NCI-H1105 (cell line): ENCODE measurements around the gene PDIA6.
A peak's percentile ranks its signal among the peaks of the same experiment; 100 is the strongest.

Experiments used
- DNase-seq: peaks from one replicate; lab custom pipeline; 2025; lab: John Stamatoyannopoulos, UW

The PDIA6 gene, protein sequence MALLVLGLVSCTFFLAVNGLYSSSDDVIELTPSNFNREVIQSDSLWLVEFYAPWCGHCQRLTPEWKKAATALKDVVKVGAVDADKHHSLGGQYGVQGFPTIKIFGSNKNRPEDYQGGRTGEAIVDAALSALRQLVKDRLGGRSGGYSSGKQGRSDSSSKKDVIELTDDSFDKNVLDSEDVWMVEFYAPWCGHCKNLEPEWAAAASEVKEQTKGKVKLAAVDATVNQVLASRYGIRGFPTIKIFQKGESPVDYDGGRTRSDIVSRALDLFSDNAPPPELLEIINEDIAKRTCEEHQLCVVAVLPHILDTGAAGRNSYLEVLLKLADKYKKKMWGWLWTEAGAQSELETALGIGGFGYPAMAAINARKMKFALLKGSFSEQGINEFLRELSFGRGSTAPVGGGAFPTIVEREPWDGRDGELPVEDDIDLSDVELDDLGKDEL

DNA sequence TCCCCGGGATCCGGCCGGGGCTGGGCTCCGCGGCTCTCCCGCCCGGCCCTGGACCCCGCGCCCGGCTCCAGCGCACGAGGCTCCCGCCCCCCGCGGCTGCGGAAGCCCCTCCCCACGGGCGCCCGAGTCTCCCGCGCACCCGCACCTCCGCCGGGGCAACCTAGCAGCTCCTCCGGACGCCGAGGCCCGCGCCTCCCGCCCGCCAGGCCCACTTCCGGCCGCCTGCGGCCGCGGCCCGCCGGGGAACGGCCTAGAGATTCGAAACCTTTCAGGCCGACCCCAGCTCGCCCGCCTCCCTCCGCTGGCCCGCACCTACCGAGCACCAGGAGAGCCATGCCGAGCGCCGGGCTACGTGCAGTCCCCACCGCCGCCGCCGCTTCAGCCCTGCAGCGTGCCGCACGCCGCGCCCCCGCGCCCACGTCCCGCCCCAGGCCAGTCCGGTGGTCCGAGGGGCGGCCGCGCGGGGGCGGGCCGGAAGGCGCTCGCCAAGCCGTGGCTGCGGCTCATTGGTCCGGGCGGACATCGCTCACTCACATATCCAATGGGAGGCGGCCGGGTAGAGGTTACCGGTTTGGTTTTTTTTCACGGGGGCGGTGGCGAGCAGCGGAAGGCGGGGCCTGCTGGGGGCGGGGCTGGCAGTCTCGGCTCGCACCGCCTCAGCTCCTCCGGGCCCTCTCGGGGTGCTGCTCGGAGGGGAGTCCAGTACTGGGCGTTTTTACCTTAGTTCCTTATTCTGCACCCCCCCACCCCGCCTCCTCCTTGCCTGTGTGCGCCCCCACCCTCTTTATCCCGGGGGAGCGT lies at the start of gene PDIA6:
Gene PDIA6, minus strand, starts transcription at position 424 of the 801 bp plus-strand sequence. Its CDS starts 89 bp downstream, at position 335.
- peak; percentile 93 for DNase-seq

DNA sequence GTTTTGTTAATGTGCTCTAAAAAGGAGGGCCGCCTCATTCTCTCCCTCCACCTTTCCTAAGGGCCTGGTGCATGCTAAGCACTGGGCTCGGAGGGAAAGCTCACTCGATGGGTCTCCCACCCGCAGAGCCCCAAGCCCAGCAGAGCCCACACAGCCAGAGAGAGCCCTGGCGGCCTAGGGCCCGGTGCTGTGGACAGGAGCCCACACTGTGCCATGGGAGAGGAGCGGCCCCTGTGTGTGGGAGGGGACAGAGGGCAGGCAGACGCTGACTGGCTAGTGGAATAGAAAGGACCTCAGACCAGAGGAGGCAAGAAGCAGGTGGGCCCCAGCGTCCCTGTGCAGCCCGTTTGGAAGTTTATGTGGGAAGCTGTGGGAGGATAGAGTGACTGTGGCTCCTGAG lies 49.7 kb upstream of the PDIA6 start:
- DNase-seq, result no peak

DNA sequence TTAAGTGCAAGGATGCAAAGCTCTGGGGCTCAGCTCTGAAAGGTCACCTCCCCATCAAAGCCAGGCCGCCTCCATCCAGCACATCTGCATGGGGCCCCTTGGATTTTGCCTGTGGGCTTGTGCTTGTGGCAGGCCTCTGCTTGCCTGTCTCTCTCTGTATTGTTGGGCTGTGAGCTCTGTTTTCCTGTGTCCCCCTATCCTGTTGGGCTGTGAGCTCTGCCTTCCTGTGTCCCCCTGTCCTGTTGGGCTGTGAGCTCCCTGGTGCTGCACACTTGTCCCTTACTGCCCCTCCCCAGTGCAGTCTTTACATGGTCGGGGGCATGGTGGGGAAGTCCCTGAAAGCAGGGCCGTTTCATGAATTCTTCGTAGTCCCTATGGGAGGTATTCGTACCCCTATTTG lies 49.2 kb upstream of the PDIA6 start:
- no peak for DNase-seq

DNA sequence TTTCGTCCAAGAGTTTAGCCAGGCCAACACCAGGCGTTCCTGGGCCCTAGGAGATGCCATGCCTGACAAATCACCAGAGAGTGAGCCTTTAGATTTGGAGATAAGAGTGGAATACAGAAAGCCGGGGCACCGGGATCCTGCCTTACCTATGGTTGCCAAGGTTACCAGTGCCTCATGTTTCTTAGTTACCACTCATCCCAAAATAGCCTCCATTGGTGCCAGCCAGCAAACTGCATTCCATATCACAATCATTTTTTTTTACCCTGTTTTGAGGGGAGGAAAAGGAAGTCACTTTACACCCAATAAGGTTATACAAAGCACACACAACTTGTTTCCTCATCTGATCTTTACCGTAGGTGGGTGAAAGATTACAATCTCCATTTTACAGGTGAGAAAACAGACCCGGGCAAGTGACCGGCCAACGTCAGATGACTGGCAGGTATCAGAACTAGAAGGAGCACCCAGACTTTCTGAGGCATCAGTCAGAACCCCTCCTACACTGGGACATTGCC lies 48.3 kb upstream of the PDIA6 start:
- no peak for DNase-seq

DNA sequence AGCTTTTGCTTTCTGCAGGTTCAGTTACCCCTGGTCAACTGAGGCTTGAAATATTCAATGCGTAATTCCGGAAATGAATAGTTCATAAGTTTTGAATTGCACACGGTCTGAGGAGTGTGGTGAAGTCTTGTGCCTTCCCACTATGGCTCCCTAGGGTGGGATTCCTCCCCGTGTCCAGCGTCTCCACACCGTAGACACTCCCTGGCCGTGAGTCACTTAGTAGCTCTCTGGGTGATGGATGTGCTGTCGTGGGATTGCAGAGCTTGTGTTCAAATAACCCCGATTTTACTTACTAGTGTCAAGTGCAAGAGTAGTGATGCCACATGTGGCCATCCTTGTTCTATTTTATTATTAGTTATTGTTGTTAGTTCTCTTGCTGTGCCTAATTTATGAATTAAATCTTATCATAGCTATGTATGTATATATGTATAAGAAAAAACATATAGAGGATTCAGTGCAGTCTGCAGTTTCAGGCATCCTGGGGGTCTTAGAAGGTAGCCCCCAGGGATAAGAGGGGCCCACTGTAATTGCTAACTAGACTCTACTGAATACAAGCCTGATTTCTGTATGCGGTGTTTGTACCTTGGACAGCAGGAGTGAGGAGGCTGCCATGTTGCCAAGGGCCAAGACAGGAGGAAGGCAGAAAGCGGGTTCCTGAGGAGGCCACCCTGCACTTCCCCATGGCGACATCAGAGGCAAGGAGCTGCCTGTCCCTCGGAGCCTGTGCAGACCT lies 47.7 kb upstream of the PDIA6 start:
- no peak for DNase-seq

DNA sequence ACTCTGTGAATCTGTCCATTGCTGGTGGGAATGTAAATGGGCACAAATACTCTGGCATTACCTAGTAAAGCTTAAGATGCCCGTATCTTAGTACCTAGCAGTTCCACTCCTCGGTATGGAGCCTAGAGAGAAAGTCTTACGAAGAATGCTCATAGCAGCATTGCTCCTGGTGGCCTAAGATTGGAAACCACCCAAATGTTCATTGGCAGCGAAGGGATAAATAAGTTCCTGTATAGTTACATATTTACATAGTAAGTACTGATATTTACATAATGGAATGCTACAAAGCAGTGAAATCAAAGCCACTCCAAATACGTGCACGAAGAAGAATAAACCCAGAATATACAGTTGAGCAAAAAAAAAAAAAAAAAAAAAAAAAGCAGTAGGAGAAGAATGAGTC lies 46.7 kb upstream of the PDIA6 start:
- no peak for DNase-seq

DNA sequence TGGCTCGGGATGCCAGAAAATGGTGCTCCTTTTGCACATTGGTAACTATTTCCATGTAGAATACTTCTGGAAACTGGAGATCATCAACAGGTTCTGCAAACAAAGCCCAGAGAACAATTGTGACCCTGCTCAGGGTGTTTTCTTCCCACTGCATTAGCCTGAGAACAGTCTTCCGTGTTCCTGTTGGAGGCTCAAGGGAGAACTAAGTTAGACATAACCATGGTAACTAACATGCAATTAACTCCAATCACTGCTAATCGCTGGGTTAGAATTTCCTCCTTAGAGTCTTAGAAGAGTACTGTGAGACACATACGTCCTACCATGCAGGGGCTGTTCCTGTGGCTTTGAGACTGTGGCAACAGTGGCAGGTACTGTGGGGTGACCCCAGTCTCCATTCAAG lies 36.0 kb upstream of the PDIA6 start:
- DNase-seq, result no peak

DNA sequence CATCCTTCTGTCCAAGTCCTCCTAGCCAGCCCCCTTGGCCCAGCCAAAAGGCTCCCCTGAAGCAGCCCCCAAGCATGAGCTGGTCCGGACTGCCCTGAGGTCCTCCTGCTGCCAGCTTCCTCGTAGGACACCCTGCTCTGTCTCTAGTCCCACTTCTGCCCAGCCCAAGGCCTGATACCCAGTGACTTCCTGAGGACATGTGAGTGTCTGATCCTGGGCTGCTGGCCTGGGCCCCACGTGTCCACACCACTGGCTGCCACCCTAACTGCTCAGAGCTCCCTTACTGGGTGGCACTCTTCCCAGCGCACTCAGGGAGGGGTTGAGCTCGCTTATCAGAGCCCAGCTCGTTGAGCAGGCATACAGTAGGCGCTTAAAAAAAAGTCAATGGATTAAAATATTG lies 34.4 kb upstream of the PDIA6 start:
- no peak for DNase-seq

DNA sequence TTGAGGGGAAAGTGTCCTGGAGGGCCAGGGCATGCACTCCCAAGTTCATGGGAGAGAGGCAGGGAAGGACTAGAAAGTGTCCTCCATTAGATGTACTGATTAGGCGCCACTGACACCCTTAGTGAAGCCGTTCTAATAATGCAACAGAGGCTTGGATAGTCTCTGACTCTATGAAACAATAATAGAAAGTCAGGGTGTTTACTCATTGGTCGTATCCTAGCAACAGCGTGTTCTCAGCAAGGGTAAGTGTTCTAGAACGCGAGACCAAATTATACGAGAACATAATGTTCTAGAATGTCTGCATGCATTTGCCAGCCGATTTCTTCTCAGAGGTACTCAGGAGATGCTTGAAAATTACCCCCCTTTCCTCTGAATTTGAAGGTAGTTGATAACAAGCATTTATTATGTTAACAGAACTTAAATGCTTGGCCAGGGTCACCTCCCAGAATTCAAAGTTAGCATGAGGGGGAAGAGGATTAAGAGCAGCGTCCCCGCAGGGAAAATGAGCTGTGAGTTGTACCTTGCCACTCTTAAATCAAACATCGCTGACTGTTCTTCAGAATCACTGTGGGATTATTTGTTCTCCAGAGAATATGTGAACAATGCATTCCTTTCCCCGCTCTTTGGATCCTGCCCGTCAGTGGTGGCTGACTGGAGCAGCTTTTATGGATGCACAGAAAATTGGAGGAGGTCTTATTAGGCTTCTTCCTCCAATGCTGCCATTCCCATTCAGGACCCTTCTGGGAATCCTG lies 33.7 kb upstream of the PDIA6 start:
- DNase-seq, result no peak

DNA sequence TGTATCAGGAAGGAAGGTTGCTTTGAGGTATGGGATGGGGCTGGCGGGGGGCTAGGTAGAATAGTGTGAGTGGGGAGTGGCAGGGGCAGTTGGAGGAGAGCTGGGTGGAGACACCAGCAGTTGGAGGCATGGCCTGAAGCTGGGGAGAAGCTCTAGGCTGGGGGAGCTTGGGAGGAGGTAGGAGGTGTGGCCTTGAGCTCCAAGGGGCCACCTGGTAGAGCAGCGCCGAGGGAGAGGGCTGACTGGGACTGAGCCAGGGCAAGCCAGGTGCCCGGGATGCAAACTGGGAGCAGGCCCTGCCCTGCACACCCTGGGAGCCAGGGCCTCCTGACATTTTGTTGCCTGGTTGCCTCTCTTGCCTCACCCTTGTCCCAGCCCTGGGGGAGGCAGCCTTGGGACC lies 33.1 kb upstream of the PDIA6 start:
- no peak for DNase-seq

DNA sequence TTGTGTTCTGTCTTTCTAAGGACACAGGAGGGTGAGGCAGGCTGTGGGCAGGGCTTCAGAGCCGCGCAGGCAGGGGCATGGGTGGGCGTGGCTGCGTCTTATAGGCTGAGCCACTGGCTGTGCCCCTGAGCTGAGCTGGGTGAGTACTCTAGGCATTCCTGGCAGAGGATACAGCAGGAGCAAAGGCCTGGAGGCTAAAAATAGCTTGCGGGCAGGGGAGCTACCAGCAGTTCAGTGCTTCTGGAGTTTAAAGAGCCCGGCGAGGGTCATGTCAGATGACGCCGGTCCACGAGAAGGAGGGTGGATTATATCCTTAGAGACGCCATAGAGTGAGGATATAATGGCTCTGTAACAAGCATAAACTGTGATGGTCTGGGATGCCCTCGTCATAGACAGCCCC lies 31.5 kb upstream of the PDIA6 start:
- no peak for DNase-seq

DNA sequence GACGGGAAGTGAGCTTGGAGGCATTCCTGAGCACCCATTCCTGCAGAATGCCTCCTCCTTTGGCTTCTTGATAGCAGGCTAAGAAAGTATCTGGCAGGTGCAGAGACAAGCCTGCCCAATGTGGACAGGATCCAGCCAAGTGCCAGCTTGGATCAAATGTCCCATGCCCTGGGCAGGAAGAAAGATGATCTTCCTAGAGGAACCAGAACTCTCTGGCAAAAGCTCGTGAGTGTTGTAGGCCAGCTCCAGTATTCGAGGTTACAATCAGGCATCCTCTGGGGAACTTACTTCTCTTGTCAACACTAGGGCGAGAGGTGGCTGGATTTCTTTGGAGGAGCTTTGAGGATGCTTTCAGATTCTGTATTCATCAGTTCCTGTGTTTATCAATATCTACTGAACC lies 29.9 kb upstream of the PDIA6 start:
- DNase-seq, result no peak

DNA sequence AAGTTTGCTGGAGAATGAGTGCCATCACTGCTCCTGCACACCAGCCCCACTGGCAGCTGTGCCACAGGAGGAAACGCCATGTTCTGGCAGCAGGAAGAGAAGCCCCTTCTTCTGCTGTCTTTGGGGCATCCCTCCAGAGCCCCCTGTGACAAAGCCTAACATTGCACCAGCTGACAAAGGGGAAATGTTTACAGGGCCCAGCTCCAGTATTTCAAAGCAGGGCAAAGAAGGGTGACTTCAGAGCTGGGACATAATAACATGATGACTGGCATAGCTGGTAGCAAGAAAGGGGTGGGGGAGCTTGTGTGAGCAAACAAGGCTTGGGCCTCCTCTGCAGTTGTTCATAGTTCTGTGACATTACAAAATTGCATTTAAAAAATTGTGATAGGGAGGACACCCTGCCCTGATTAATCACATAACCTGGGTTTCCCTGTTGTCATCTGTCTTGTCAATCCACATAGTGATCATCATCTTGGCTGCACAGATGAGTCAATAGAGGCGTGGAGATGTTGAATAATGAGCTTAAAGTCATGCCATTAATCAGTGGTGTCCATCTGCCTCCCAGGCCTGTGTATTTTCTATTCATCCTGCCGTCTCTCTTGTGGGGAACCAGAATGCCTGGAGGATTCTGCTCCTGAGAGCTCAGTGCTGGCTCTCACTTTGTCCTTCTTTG lies 29.1 kb upstream of the PDIA6 start:
- no peak for DNase-seq

DNA sequence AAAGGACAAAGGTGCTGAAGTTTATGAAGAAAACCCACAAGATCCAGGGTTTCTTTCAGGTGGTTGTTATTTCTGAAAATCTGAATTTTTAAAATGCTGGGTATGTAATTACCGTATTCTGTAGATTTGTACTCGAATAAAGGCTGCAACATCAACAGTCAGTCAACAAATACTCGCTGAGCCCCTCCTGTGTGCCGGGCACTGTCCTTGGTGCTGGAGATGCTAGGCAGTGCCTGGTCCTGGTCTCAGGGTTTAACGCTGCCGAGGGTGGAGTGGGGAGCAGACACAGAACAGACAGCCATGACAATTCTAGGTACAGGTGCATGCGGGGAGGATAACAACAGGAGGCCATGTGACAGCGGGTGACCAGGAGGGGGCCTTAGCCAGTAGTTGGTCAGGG lies 27.2 kb upstream of the PDIA6 start:
- DNase-seq, result no peak

DNA sequence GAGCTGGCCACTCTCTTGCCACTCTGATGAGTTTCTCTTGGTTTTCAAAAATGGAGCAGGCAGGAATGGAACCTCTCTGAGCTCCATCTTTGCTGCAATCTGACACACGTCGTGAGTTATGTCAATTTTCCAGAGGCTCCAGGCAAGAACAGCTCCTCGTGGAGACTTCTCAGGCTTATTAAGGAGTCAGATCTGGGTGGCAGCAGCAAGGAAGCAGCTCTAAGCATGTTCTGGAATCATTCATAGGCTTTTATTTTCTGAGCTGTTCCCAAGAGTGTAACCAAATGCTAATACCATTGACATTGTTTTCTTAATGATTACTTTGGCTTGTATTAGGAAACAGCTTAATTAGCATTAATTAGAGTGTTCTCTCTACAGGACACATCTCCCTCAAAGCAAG lies 26.1 kb upstream of the PDIA6 start:
- no peak for DNase-seq

DNA sequence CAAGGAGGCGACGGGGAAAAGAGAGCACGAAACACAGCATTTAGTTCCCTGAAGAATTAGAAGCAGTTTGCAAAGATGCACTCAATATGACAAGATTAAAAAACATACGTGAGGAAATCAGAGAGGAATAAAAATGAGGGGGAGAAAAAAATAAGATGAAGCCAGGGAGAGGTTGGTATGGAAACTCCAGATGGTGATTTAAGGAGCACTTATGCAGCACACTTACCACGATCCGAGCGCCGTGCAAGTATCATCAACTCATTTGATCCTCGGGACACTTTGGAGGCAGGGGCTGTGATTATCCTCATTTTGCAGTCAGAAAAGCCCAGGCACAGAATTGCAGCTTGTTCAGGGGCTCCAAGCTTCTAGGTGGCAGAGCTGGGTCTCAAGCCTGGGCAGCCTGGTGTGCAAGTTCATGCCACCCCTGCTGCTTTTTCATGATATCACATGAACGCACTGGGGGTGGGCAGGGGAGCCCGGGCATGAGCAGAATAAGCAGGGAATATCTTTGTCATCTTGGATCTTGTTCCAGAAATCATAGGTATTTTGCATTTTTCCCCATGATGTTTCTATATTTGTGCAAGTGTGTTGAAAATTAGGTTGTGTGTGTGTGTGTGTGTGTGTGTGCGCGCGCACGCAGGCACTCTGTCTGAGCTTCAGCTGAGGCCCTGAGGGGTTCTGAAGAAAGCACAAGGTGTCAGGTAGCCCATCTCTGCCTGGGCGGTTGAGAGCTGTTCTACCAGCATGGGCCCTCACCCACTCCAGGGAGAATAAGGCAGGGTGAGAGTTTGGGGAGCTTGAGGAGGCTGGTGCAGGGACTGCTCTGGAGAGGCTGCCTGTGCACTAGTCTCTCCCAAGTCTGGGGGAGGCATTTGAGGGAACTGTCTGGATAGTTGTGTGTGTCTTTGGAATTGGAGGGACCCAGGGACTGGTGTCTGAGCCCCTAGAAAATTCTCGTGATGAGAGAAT lies 25.0 kb upstream of the PDIA6 start:
- DNase-seq, result no peak

DNA sequence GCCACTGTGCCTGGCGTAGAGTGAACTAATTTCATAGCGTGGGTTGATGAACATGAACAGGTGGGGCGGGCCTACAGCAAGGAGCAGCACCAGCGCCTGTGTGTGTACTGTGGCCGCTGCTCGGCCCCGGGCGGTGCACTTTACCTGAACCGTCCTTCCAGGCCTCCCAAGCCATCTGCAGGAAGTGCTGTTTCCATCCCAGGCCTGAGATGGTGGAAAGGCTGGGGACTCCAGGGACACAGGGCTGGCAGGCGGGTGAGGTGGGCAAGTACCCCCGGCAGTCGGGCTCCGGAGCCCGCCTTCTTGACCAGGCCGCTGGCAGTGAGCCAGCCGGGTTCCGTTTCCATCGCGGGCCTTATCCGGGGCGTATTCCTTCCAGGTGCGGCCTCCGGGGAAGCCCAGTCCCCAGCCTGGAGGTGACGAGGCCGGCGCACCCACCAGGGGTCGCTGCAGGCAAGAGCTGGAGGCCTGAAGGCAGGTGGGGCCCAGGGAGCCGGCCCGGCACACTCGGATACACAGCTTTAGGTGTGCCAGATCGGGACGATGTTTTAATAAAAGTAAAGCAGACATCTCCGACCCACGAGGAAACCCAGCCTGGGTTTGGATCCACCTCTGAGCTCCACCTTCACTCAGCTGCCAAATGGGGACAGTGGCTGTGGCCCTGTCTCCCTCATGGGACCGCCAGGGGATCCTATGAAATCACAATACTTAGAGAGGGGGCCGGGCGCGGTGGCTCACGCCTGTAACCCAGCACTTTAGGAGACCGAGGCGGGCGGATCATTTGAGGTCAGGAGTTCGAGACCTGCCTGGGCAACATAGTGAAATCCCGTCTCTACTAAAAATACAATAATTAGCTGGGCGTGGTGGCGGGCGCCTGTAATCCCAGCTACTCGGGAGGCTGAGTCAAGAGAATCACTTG lies 22.7 kb upstream of the PDIA6 start:
- DNase-seq, result no peak

DNA sequence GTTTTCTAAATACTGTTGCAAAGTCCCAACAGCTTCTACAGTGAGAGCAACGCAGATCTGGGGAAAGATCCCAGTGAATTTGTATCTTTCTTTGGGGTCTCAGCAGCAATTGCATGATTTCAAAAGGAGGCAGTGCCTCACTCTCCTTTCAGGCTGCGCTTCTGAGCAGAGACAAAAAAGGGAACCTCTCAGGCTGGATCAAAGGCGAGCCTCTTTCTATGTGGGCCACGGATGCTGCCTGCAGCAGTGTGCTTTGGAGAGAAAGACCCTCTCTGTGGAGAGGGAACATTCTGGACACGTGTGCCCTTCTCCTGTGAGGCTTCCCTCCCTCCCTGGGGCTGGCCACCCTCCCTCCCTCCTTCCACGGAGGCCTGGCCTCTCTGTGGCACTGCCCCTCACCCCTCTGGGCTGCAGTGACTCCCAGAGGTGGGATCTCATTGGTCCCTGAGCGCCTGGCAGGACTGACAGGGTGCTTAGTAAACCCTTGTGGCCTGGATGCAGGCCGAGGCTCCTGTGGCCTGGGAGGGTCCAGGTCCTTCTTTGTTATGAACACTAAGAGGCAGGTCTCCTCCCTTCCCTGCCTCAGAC lies 21.6 kb upstream of the PDIA6 start:
- DNase-seq, result no peak
